PC-9 (cell line): Measurements from ENCODE around the gene OSBPL3. TPM values are rescaled to one million over a fixed set of nuclear protein-coding genes. Genes with fewer than 3 reads are reported as not detected.

Experiments
- BruUV-seq: library from RNA; stranded (reverse); fragments of 400-500 nt; replicated peaks from 2 replicates; lab custom pipeline; 2021; lab: Mats Ljungman, UMichigan
- CTCF ChIA-PET: fragments of 300-600 bp; sonication (Branson Sonifier 250); formaldehyde crosslinking; loops from one replicate; lab custom pipeline; 2022; ENCODE audit warnings: antibody characterized with exemption; lab: Charles Lee
- POLR2A ChIA-PET: fragments of 300-600 bp; sonication (Branson Sonifier 250); formaldehyde crosslinking; loops from one replicate; lab custom pipeline; 2022; ENCODE audit warnings: antibody characterized with exemption; ENCODE audit not compliant: unreplicated experiment; lab: Charles Lee
- DNase-seq, 2 experiments: peaks; one replicate each; pipeline versions ENCODE4 v3.0.0 to v3.0.0-alpha.2; 2015 to 2022; ENCODE audit warnings: mixed read lengths in 1 of 2
- H2AFZ ChIP-seq: fragments of 200-600 bp; sonication (generic); 2 replicates; pipeline ENCODE4 v1.8.1; 2017; ENCODE audit warnings: antibody characterized with exemption
- H3F3A ChIP-seq: fragments of 200-600 bp; sonication (generic); 2 replicates; pipeline ENCODE4 v1.8.1; 2017; ENCODE audit warnings: antibody characterized with exemption, mild to moderate bottlenecking, low read depth; ENCODE audit not compliant: insufficient read depth
- H3K27ac ChIP-seq: fragments of 200-600 bp; sonication (generic); 2 replicates; pipeline ENCODE4 v1.6.1; 2016; ENCODE audit warnings: mixed run types
- H3K27me3 ChIP-seq: fragments of 200-600 bp; sonication (generic); 2 replicates; pipeline ENCODE4 v1.6.1; 2016; ENCODE audit warnings: low read depth, mixed run types; ENCODE audit not compliant: insufficient read depth
- H3K36me3 ChIP-seq: fragments of 200-600 bp; sonication (generic); 2 replicates; pipeline ENCODE4 v1.6.1; 2016; ENCODE audit warnings: low read depth, mixed run types
- H3K4me1 ChIP-seq: fragments of 200-600 bp; sonication (generic); replicated peaks from 2 replicates; pipeline ENCODE4 v1.6.1; 2016; ENCODE audit warnings: mixed run types; ENCODE audit not compliant: insufficient read depth
- H3K4me2 ChIP-seq: fragments of 200-600 bp; sonication (generic); 2 replicates; pipeline ENCODE4 v1.6.1; 2017; ENCODE audit warnings: mixed run types
- H3K4me3 ChIP-seq: fragments of 200-600 bp; sonication (generic); 2 replicates; pipeline ENCODE4 v1.6.1; 2016; ENCODE audit warnings: mixed run types
- H3K79me2 ChIP-seq: fragments of 200-600 bp; sonication (generic); 2 replicates; pipeline ENCODE4 v1.6.1; 2017; ENCODE audit warnings: low read depth, mixed run types
- H3K9me2 ChIP-seq: fragments of 200-600 bp; sonication (generic); 2 replicates; pipeline ENCODE4 v1.8.1; 2017; ENCODE audit warnings: mild to moderate bottlenecking; ENCODE audit not compliant: insufficient read depth
- H3K9me3 ChIP-seq: fragments of 200-600 bp; sonication (generic); 2 replicates; pipeline ENCODE4 v1.8.1; 2016; ENCODE audit warnings: low read depth; ENCODE audit not compliant: insufficient read depth
- H4K20me1 ChIP-seq: fragments of 200-600 bp; sonication (generic); 2 replicates; pipeline ENCODE4 v1.8.1; 2017; ENCODE audit not compliant: insufficient read depth
- CTCF ChIP-seq: fragments of 200-600 bp; sonication (generic); conservative IDR thresholded peaks from 2 replicates; pipeline ENCODE4 v1.6.1; 2017; ENCODE audit warnings: mixed run types, antibody characterized with exemption, mild to moderate bottlenecking, moderate library complexity
- EZH2 ChIP-seq: fragments of 200-600 bp; sonication (generic); IDR thresholded peaks from 2 replicates; pipeline ENCODE4 v1.8.0; 2017; ENCODE audit warnings: antibody characterized with exemption, low read depth
- intact Hi-C: fragments of 100-400 bp; cut with micrococcal nuclease; formaldehyde crosslinking; loops from one replicate; pipeline ENCODE4 v1.10.0; 2022; ENCODE audit not compliant: unreplicated experiment
- total RNA-seq: library from RNA; stranded (reverse); gene quantifications from 2 replicates; pipeline ENCODE4 v1.2.3, GENCODE V29; 2021

Gene OSBPL3
- total RNA-seq, 1 experiment from 2014 or later: 87.6 TPM

DNA sequence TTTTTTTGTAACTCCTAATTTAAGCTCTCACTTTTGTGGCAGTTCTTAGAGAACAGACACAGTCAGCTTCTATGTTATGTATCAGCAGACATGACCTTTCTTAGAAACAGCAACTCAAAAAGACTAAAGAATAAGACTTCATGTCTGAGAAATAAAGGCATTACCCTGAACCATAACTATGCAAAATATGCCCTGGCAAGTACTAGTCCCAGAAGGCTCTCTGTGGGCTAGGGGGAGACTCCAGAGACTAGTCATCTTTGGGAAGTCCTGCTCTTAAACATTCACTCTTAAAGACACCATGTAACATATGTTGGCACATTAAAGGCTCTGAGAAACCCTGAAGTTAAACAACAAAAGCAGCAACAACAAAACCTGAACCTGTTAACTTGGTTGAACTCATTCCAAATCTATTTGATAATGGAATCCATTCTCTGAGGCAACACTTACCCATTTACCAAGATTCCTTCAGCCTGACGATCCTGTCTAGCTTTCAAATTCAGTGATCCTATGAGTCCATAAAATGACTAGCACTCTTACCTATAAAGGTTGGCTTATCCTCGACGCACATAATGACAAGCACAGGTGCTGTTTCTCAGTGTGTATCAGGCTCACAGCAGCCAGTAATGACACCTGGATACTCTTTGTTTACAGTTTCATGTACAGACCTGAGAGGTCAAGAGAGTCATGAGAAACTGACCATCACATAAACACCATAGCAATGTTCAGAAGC lies 62.3 kb downstream of the OSBPL3 start:
- peaks cover 34% of the 10 kb centered on the region for H3K4me1 ChIP-seq
- POLR2A ChIA-PET: no interaction called here
- H3K27ac ChIP-seq: no peak overlapping the region
- 0 out of 2 replicates have a peak, but pooled peaks cover 3% of the 10 kb centered on the region for H3K9me3 ChIP-seq
- BruUV-seq: no TSS peak
- no peak for DNase-seq
- H3K36me3 ChIP-seq: no peaks in the 10 kb centered on the region
- no peak overlapping the region for H2AFZ ChIP-seq
- CTCF ChIA-PET: no interaction called here
- H4K20me1 ChIP-seq: no peaks in the 10 kb centered on the region
- peaks cover 85% of the 10 kb centered on the region for H3K79me2 ChIP-seq
- no peak overlapping the region for H3K4me2 ChIP-seq
- H3K4me3 ChIP-seq: no peak overlapping the region
- H3K27me3 ChIP-seq: no peaks in the 10 kb centered on the region
- no peak for TF ChIP-seq CTCF
- TF ChIP-seq EZH2: no peak
- intact Hi-C loops: no loop called here
- H3K9me2 ChIP-seq: no peaks in the 10 kb centered on the region
- peaks cover 27% of the 10 kb centered on the region for H3F3A ChIP-seq

GRCh38 chr7:24916463-24917040 lies 63.4 kb downstream of the OSBPL3 start:
- H3K4me2 ChIP-seq: no peak overlapping the region
- POLR2A ChIA-PET: no interaction called here
- CTCF ChIA-PET: no interaction called here
- TF ChIP-seq EZH2 (no peak), CTCF (no peak)
- H3K9me3 ChIP-seq: 0 out of 2 replicates have a peak, but pooled peaks cover 3% of the 10 kb centered on the region
- H3K9me2 ChIP-seq: no peaks in the 10 kb centered on the region
- intact Hi-C loops: no loop called here
- H3K27me3 ChIP-seq: no peaks in the 10 kb centered on the region
- no peak for DNase-seq
- H3K27ac ChIP-seq: no peak overlapping the region
- H2AFZ ChIP-seq: no peak overlapping the region
- H3K79me2 ChIP-seq: peaks cover 81% of the 10 kb centered on the region
- H3F3A ChIP-seq: peaks cover 17% of the 10 kb centered on the region
- BruUV-seq: no TSS peak
- no peaks in the 10 kb centered on the region for H4K20me1 ChIP-seq
- H3K36me3 ChIP-seq: no peaks in the 10 kb centered on the region
- no peak overlapping the region for H3K4me3 ChIP-seq
- peaks cover 22% of the 10 kb centered on the region for H3K4me1 ChIP-seq

GRCh38 chr7:24914465-24914859 lies 65.5 kb downstream of the OSBPL3 start:
- intact Hi-C loops: no loop called here
- H2AFZ ChIP-seq: no peak overlapping the region
- CTCF ChIA-PET: no interaction called here
- BruUV-seq: no TSS peak
- peaks cover 80% of the 10 kb centered on the region for H3K79me2 ChIP-seq
- no peaks in the 10 kb centered on the region for H3K36me3 ChIP-seq
- H3K4me1 ChIP-seq: peaks cover 2% of the 10 kb centered on the region
- POLR2A ChIA-PET: no interaction called here
- H3K9me2 ChIP-seq: no peaks in the 10 kb centered on the region
- H3K4me3 ChIP-seq: no peak overlapping the region
- H3K27me3 ChIP-seq: no peaks in the 10 kb centered on the region
- TF ChIP-seq CTCF (no peak), EZH2 (no peak)
- H3K9me3 ChIP-seq: 0 out of 2 replicates have a peak, but pooled peaks cover 3% of the 10 kb centered on the region
- H3K4me2 ChIP-seq: no peak overlapping the region
- no peak overlapping the region for H3K27ac ChIP-seq
- DNase-seq: no peak
- no peaks in the 10 kb centered on the region for H3F3A ChIP-seq
- H4K20me1 ChIP-seq: no peaks in the 10 kb centered on the region
